DOHH2 (cell line): ENCODE measurements around the gene LRRC74B.

Experiments used
- CTCF ChIP-seq: fragments of 200-600 bp; sonication (generic); IDR thresholded peaks from one replicate; pipeline ENCODE4 v1.5.1; 2014; ENCODE audit warnings: antibody characterized with exemption, mild to moderate bottlenecking, low read depth, low read length; ENCODE audit not compliant: poor library complexity, severe bottlenecking
- EZH2phosphoT487 ChIP-seq: fragments of 200-600 bp; sonication (generic); IDR thresholded peaks from 2 replicates; pipeline ENCODE4 v1.6.1; 2017; ENCODE audit warnings: borderline replicate concordance, mild to moderate bottlenecking, antibody characterized with exemption, low read length, moderate library complexity, mixed read lengths

GRCh38 chr22:20997536-20998257 is 48.0 kb upstream of the LRRC74B start:
- no peak for TF ChIP-seq CTCF
- TF ChIP-seq EZH2phosphoT487 = no peak
